Activated CD4-positive, alpha-beta T cell treated with anti-CD3 and anti-CD28 coated beads, Interleukin-2, amount 10 ng/mL, durations not matched to agents 24 days and 14 days (primary cell): Measurements from ENCODE around the gene CHSY3. TPM values are rescaled to one million over a fixed set of nuclear protein-coding genes. Genes with fewer than 3 reads are reported as not detected.

Source experiments
- DNase-seq: peaks from one replicate; pipeline ENCODE4 v3.0.0; 2022
- H3K27ac Mint-ChIP-seq: one replicate; pipeline ENCODE4 v1.8.0; 2022; ENCODE audit warnings: mild to moderate bottlenecking, mixed read lengths
- H3K27me3 Mint-ChIP-seq: one replicate; pipeline ENCODE4 v1.8.0; 2022; ENCODE audit warnings: mixed read lengths
- H3K36me3 Mint-ChIP-seq: one replicate; pipeline ENCODE4 v1.8.0; 2022; ENCODE audit warnings: low read depth, mild to moderate bottlenecking, mixed read lengths
- H3K4me1 Mint-ChIP-seq: one replicate; pipeline ENCODE4 v1.8.0; 2021; ENCODE audit warnings: mixed read lengths
- H3K4me3 Mint-ChIP-seq: one replicate; pipeline ENCODE4 v1.8.0; 2022; ENCODE audit warnings: mild to moderate bottlenecking, moderate library complexity, mixed read lengths
- H3K9me3 Mint-ChIP-seq: one replicate; pipeline ENCODE4 v1.8.0; 2021; ENCODE audit warnings: mixed read lengths
- intact Hi-C: fragments of 100-400 bp; cut with micrococcal nuclease; formaldehyde crosslinking; loops from one replicate; pipeline ENCODE4 v1.15.1; 2023
- total RNA-seq: library from RNA; stranded (reverse); gene quantifications from 2 replicates; pipeline ENCODE4 v1.2.3, GENCODE V29; 2022

Gene CHSY3
- total RNA-seq, 1 donor from 2014 or later = not detected

GRCh38 chr5:129915415-129915814, 11.2 kb downstream of the CHSY3 start:
- H3K36me3 Mint-ChIP-seq = no peaks in the 10 kb centered on the region
- H3K27me3 Mint-ChIP-seq = peaks cover 1% of the 10 kb centered on the region
- DNase-seq = no peak
- H3K9me3 Mint-ChIP-seq = no peaks in the 10 kb centered on the region
- H3K27ac Mint-ChIP-seq = no peak overlapping the region
- H3K4me1 Mint-ChIP-seq = no peaks in the 10 kb centered on the region
- intact Hi-C loops = no loop called here
- no peak overlapping the region for H3K4me3 Mint-ChIP-seq

DNA sequence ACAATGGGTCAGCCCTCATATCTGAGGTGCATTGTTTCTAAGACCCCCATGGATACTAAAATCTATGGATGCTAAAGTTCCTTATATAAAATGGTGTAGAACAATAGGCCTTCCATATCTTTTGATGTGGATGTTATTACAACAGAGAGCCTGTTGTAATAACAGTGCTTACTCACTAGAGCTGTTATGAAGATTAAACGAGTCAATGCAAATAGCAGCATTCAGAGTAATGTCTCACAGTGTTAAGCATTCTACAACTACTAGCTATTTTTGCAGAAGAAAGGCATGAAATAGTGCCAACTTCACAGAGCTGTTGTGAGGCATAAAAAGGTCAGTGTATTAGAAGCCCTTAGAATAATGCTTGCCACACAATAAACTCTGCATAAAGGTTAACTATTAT, 13.0 kb downstream of the CHSY3 start:
- Mint-ChIP-seq H3K9me3 (no peaks in the 10 kb centered on the region), H3K27ac (no peak overlapping the region), H3K4me3 (no peak overlapping the region), H3K4me1 (no peaks in the 10 kb centered on the region), H3K36me3 (no peaks in the 10 kb centered on the region), H3K27me3 (peaks cover 1% of the 10 kb centered on the region)
- no peak for DNase-seq
- intact Hi-C loops = no loop called here

DNA sequence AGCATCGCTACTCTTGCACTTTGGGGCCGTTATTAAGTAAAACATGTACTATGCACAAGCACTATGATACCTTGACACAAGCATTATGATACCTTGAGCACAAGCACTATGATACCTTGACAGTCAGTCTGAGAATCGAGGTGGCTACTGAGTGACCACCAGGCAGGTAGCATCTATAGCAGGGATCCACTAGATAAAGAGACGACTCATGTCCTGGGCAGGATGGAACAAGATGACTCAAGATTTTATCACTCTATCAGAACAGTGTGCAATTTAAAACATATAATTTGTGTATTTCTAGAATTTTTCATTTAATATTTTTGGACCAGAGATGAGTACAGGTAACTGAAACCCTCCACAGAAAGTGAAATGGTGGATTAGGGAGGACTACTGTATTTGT, 16.9 kb downstream of the CHSY3 start:
- Mint-ChIP-seq H3K36me3 (no peaks in the 10 kb centered on the region), H3K27me3 (no peaks in the 10 kb centered on the region), H3K4me1 (no peaks in the 10 kb centered on the region), H3K4me3 (no peak overlapping the region), H3K9me3 (no peaks in the 10 kb centered on the region), H3K27ac (no peak overlapping the region)
- intact Hi-C loops = no loop called here
- DNase-seq = no peak

- no peak overlapping the region for H3K4me3 Mint-ChIP-seq
- H3K27me3 Mint-ChIP-seq = no peaks in the 10 kb centered on the region
- intact Hi-C loops = no loop called here
- no peaks in the 10 kb centered on the region for H3K36me3 Mint-ChIP-seq
- no peak for DNase-seq
- no peak overlapping the region for H3K27ac Mint-ChIP-seq
- no peaks in the 10 kb centered on the region for H3K9me3 Mint-ChIP-seq
- no peaks in the 10 kb centered on the region for H3K4me1 Mint-ChIP-seq
Observed at GRCh38 chr5:129930221-129930620, 26.0 kb downstream of the CHSY3 start.

GRCh38 chr5:129935626-129936025, 31.4 kb downstream of the CHSY3 start:
- no peak overlapping the region for H3K27ac Mint-ChIP-seq
- intact Hi-C loops = no loop called here
- H3K4me1 Mint-ChIP-seq = no peaks in the 10 kb centered on the region
- H3K9me3 Mint-ChIP-seq = no peaks in the 10 kb centered on the region
- H3K27me3 Mint-ChIP-seq = no peaks in the 10 kb centered on the region
- DNase-seq = no peak
- no peaks in the 10 kb centered on the region for H3K36me3 Mint-ChIP-seq
- H3K4me3 Mint-ChIP-seq = no peak overlapping the region

GRCh38 chr5:129938077-129938476, 33.8 kb downstream of the CHSY3 start:
- Mint-ChIP-seq H3K36me3 (no peaks in the 10 kb centered on the region), H3K4me3 (no peak overlapping the region), H3K27me3 (no peaks in the 10 kb centered on the region), H3K4me1 (no peaks in the 10 kb centered on the region), H3K27ac (no peak overlapping the region), H3K9me3 (no peaks in the 10 kb centered on the region)
- intact Hi-C loops = no loop called here
- no peak for DNase-seq

DNA sequence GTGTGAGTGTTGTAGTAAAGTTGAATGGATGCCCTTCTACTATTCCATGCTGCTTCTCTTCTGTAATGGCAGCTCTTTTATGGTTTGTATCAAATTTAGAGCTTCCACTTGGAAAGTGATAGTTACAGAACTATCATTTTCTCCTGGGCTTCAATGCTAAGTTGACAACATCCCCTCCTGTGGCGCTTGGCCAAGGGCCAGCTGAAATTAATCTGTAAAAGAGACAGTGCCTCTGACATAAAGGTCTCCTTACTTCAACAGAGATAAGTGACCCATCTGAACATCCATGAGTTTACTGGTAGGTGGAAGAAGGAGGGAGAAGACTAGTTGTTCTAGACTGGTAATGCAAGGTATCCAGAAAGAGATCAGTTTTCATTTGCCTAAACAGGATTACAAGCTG, 39.7 kb downstream of the CHSY3 start:
- H3K4me3 Mint-ChIP-seq = no peak overlapping the region
- intact Hi-C loops = no loop called here
- no peak overlapping the region for H3K27ac Mint-ChIP-seq
- H3K36me3 Mint-ChIP-seq = no peaks in the 10 kb centered on the region
- no peak for DNase-seq
- no peaks in the 10 kb centered on the region for H3K4me1 Mint-ChIP-seq
- no peaks in the 10 kb centered on the region for H3K9me3 Mint-ChIP-seq
- H3K27me3 Mint-ChIP-seq = no peaks in the 10 kb centered on the region

DNA sequence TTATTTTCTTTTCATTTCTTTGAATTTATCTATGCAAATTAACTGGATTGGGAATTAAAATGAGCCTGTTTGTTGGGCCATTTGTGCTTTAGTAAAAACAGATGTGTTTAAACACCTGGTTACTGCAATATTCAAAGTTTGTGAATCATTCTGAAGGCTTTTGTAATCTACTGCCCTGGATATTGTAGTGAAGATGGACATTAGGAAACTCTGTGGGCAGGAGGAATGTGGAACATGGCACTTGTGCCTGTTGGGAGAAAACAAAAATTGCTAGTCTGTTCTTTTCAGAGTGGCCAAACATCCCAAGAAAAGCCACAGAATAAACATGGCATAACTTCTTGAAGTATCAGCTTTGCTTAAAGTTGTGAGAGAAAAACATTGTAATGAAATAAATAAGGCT, 40.8 kb downstream of the CHSY3 start:
- Mint-ChIP-seq H3K9me3 (no peaks in the 10 kb centered on the region), H3K4me3 (no peak overlapping the region), H3K27ac (no peak overlapping the region), H3K36me3 (no peaks in the 10 kb centered on the region), H3K4me1 (no peaks in the 10 kb centered on the region), H3K27me3 (no peaks in the 10 kb centered on the region)
- no peak for DNase-seq
- intact Hi-C loops = no loop called here

DNA sequence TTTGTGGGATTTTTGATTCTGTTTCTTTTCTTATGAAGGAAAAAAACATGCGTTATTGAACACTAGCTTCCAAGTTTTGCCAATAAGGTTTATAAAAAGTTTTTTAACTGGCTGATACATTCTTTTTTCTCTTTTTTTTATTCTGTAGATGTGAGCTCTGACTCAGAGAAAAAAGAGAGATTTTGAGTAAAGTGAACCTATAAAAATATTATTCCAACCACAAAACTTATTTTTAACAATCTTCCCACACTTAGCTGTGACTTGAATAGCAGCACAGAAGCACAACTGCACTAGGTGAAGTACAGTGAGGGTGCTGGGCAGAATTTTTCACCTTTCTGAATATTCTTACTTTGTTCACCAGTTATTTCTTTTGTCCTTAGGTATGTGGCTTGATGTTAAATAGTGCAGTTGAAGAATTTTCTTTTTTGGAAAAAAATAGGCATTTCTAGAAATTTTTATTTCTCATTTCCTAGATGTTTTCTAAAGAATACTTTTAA, 41.6 kb downstream of the CHSY3 start:
- H3K27ac Mint-ChIP-seq = no peak overlapping the region
- no peaks in the 10 kb centered on the region for H3K27me3 Mint-ChIP-seq
- no peaks in the 10 kb centered on the region for H3K9me3 Mint-ChIP-seq
- no peaks in the 10 kb centered on the region for H3K36me3 Mint-ChIP-seq
- no peaks in the 10 kb centered on the region for H3K4me1 Mint-ChIP-seq
- intact Hi-C loops = no loop called here
- DNase-seq = no peak
- H3K4me3 Mint-ChIP-seq = no peak overlapping the region

DNA sequence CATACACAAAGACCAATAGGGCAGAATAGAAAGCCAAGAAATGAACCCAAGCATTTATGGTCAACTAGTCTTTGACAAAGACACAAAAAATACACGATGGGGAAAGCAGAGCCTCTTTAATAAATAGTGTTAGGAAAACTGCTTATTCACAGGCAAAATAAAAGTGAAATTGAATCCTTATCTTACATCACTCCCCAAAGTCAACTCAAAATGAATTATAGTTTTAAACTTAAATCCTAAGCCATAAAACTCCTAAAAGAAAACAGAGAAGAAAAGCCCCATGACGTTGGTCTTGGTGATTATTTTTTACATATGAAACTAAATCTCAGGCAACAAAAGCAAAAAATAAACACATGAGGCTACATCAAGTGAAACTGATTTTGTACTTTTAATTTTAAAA, 46.8 kb downstream of the CHSY3 start:
- no peak for DNase-seq
- Mint-ChIP-seq H3K4me1 (no peaks in the 10 kb centered on the region), H3K27ac (no peak overlapping the region), H3K9me3 (no peaks in the 10 kb centered on the region), H3K4me3 (no peak overlapping the region), H3K36me3 (no peaks in the 10 kb centered on the region), H3K27me3 (no peaks in the 10 kb centered on the region)
- intact Hi-C loops = no loop called here

- H3K27me3 Mint-ChIP-seq = no peaks in the 10 kb centered on the region
- no peaks in the 10 kb centered on the region for H3K9me3 Mint-ChIP-seq
- H3K36me3 Mint-ChIP-seq = no peaks in the 10 kb centered on the region
Observed at GRCh38 chr5:129958581-129958980, 54.3 kb downstream of the CHSY3 start.

DNA sequence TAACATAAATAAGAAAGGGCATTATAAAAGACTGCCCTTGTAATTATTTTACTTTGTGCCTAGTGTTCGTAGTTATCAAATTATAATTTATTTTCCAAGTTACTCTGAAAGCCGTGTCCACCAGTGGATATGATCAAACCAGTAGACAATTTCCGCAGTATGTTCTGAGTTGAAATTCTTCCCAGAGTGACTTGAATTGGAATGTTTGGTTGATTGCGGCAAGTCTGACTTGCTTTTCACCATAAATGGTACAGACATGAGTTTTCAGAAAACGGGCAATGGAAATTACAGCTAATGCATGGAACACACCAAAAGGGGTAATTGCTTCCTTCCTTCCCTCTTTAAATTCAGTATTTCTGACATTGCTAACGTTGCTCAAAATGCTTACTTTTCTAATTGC, 56.6 kb downstream of the CHSY3 start:
- Mint-ChIP-seq H3K27me3 (no peaks in the 10 kb centered on the region), H3K27ac (no peak overlapping the region), H3K4me3 (no peak overlapping the region), H3K4me1 (no peaks in the 10 kb centered on the region), H3K9me3 (no peaks in the 10 kb centered on the region), H3K36me3 (no peaks in the 10 kb centered on the region)
- DNase-seq = no peak
- intact Hi-C loops = no loop called here

More at GRCh38 chr5:129958581-129958980, 54.3 kb downstream of the CHSY3 start:
- Mint-ChIP-seq H3K4me3 (no peak overlapping the region), H3K27ac (no peak overlapping the region), H3K4me1 (no peaks in the 10 kb centered on the region)
- intact Hi-C loops = no loop called here
- no peak for DNase-seq

GRCh38 chr5:129962506-129962905, 58.2 kb downstream of the CHSY3 start:
- DNase-seq = no peak
- Mint-ChIP-seq H3K36me3 (no peaks in the 10 kb centered on the region), H3K27me3 (no peaks in the 10 kb centered on the region)

GRCh38 chr5:129963359-129963758, 59.1 kb downstream of the CHSY3 start:
- Mint-ChIP-seq H3K27me3 (no peaks in the 10 kb centered on the region), H3K4me1 (no peaks in the 10 kb centered on the region), H3K9me3 (no peaks in the 10 kb centered on the region), H3K27ac (no peak overlapping the region), H3K36me3 (no peaks in the 10 kb centered on the region), H3K4me3 (no peak overlapping the region)
- DNase-seq = no peak
- intact Hi-C loops = no loop called here

More at GRCh38 chr5:129962506-129962905, 58.2 kb downstream of the CHSY3 start:
- no peak overlapping the region for H3K27ac Mint-ChIP-seq
- H3K4me1 Mint-ChIP-seq = no peaks in the 10 kb centered on the region
- intact Hi-C loops = no loop called here
- H3K4me3 Mint-ChIP-seq = no peak overlapping the region
- no peaks in the 10 kb centered on the region for H3K9me3 Mint-ChIP-seq

DNA sequence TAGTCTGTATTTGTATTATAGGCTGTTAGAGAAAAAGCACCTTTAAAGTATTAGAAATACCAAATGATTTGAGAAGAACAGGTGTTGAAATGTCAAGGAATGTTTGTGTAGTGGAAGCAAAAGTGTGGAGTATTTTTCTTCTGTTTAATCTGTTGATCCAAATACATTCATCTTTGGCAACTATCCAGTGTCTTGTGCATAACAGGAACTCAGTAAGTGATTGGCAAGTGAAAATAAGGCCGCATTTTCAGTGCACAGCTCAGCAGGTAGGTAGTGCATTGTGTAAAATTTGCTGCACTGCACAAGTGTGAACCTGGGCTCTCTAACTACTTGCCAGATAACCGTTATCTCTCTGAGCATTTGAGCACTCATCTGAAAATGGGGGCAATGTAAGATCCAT, 61.8 kb downstream of the CHSY3 start:
- intact Hi-C loops = no loop called here

More for the DNA sequence above, 61.8 kb downstream of the CHSY3 start:
- H3K27me3 Mint-ChIP-seq = no peaks in the 10 kb centered on the region
- H3K9me3 Mint-ChIP-seq = no peaks in the 10 kb centered on the region
- DNase-seq = no peak
- no peaks in the 10 kb centered on the region for H3K36me3 Mint-ChIP-seq
- no peak overlapping the region for H3K27ac Mint-ChIP-seq
- H3K4me3 Mint-ChIP-seq = no peak overlapping the region
- H3K4me1 Mint-ChIP-seq = no peaks in the 10 kb centered on the region
